Gastrocnemius medialis (tissue), 4 donors: ENCODE results near the gene BBS7.

Source experiments
- CTCF ChIP-seq, 5 experiments: fragments of 450-650 bp in 3 of 5; fragments of 200-600 bp in 2 of 5; sonication (generic) in 2 of 5; IDR thresholded peaks in 4 of 5; conservative IDR thresholded peaks in 1 of 5; 1 replicate in 4 of 5; 2 replicates in 1 of 5; pipeline ENCODE4 v1.5.1; 2016 to 2019; ENCODE audit warnings: antibody characterized with exemption in 5 of 5, mild to moderate bottlenecking in 3 of 5, moderate library complexity in 3 of 5
- POLR2A ChIP-seq, 2 donors: fragments of 450-650 bp; IDR thresholded peaks; one replicate each; pipeline ENCODE4 v1.6.1; 2017; ENCODE audit warnings: antibody characterized with exemption in 2 of 2, mild to moderate bottlenecking in 2 of 2, moderate library complexity in 2 of 2

GRCh38 chr4:121881158-121881557 lies 10.9 kb upstream of the BBS7 start:
- TF ChIP-seq CTCF (IDR thresholded peaks at IDR 0.05 in 4 of 5, conservative IDR thresholded peaks at IDR 0.05 in 1 of 5), result no peak
- no peak for TF ChIP-seq POLR2A (IDR thresholded peaks at IDR 0.05)
